GM18498 (cell line): ENCODE data around the gene HCN2.

ENCODE experiments used
- ATAC-seq: cut with Tn5 transposase; IDR thresholded peaks from one replicate; pipeline ENCODE4 v1.9.1; 2021; ENCODE audit warnings: mild to moderate bottlenecking, moderate library complexity; ENCODE audit not compliant: unreplicated experiment

The HCN2 gene

DNA sequence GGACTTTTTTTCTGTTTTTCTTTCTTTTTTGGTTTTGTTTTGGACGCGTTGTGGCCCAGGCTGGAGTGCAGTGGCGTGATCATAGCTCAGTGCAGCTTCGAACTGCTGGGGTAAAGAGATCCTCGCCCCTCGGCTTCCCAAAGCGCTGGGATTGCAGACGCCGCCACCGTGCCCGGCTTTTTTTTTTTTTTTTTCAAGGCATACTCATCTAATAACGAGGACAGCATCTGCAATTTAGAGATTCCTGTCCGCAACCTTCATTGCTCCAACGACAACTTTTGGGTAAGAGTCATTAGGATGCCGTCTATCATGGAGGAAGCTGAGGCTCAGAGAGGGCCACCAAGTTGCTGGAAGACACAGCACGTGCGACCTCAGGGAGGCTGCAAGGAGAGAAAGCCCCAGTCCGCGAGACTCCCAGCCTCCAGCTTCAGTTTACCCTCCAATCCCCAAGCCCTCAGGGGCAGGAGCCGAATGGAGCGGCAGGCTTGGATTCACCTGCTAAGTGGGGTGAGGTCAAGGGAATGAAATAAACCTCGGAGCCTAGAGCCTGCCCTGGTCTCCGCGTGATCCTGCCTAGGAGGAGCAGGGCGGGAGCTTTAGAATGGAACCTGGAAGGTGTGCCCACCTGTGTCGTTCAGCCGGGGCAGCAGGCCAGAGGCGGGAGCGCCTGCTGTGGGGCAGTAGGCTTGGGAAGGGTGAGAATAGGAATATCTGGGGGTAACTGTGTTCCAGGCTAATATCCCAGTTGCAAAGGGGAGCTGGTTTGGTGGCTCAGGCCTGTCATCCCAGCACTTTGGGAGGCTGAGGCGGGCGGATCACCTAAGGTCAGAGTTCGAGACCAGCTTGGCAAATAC lies 44.3 kb downstream of the HCN2 start:
- ATAC-seq: no peak

- no peak for ATAC-seq
These were observed 45.4 kb downstream of the HCN2 start for GRCh38 chr19:634975-635652.

GRCh38 chr19:638906-639252 lies 49.2 kb downstream of the HCN2 start:
- no peak for ATAC-seq

GRCh38 chr19:639253-640160 lies 49.8 kb downstream of the HCN2 start, which contains the start of gene FGF22:
Gene FGF22, plus strand, starts transcription at chr19:639879. Its CDS starts 47 bp downstream, at chr19:639926.
- peak; percentile 64 for ATAC-seq

- no peak for ATAC-seq
These were observed 50.5 kb downstream of the HCN2 start for GRCh38 chr19:640161-640558.

DNA sequence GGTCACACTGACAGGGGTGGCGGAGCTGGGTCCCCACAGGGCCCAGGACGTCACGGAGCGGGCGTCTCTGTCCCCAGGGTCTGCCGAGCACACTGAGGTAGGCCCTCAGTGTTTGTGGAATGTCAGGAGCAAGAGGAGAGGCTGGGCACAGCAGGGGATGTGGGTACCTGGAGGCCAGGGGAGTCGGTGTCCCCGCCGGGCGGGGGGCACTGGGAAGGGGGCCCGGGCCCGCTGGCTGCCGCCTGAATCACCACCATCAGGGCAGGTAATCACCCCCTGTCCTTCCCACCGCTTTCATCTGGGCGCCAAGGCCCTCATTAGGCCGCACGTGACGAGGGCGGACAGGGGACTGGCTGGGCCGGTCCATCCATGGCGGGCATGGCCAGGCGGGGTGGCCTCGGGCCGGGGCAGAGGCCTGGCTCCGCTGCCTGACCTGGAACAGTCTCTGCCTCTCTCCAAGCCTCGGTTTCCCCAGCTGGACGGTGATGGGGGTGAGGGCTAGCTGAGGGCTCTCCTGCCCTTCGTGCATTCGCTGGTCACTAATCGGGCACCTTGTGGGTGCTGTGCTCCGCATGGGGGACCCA lies 51.0 kb downstream of the HCN2 start:
- ATAC-seq: no peak

- no peak for ATAC-seq
These were observed 52.0 kb downstream of the HCN2 start for GRCh38 chr19:641702-642101.

DNA sequence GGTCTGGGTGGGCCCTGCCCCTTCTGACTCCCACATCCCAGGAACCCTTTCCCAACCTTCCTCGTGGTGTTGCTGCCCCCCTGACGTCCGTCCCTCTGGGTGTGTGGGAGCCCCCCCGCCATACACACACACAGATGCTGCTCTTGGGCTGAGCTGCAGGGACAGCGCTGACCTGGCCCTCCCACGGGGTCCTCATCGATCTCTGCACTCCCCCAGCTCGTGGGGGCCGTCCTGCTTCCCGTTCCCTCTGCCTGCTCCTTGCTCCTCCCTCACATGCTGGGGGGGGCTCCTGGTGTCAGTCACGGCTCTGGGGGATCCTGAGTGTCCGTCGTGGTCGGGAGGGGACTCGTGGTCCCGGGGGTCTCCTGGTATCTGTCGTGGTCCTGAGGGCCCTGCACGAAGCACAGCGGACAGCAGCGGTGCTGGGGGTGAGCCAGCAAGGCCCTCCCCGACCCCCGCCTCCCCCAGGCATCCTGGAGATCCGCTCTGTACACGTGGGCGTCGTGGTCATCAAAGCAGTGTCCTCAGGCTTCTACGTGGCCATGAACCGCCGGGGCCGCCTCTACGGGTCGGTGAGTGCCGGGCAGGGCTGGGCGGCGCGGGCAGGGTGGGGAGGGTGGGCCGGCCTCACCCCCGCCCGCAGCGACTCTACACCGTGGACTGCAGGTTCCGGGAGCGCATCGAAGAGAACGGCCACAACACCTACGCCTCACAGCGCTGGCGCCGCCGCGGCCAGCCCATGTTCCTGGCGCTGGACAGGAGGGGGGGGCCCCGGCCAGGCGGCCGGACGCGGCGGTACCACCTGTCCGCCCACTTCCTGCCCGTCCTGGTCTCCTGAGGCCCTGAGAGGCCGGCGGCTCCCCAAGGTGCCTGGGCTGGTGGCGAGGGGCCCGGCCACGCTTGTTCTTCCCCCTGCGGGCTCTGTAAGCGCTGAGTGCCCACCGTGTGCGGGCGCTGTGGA lies 53.4 kb downstream of the HCN2 start:
- no peak for ATAC-seq

GRCh38 chr19:643736-644135 lies 54.1 kb downstream of the HCN2 start:
- no peak for ATAC-seq

- no peak for ATAC-seq
These were observed 54.7 kb downstream of the HCN2 start for GRCh38 chr19:644363-644762.

DNA sequence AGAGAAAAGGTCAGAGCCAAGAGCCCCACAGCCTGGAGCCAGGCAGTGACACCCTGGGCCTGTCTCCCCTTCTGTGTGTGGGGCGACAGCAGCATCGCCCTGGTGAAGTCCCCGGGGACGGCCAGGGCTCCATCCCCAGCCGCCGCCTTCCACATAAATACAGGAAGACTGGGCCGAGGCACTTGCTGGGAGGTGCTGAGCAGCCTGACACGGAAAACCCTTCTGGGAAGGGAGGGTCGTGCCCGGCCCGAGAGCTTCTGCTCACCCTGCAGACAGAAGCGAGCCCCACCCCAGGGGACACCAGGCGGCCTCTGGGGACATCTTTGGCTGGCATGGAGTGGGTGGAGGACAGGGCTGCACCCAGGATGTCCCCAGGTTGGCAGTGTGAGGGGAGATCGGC lies 55.1 kb downstream of the HCN2 start:
- ATAC-seq: no peak

- ATAC-seq: no peak
These were observed 56.5 kb downstream of the HCN2 start for GRCh38 chr19:645912-646778.

DNA sequence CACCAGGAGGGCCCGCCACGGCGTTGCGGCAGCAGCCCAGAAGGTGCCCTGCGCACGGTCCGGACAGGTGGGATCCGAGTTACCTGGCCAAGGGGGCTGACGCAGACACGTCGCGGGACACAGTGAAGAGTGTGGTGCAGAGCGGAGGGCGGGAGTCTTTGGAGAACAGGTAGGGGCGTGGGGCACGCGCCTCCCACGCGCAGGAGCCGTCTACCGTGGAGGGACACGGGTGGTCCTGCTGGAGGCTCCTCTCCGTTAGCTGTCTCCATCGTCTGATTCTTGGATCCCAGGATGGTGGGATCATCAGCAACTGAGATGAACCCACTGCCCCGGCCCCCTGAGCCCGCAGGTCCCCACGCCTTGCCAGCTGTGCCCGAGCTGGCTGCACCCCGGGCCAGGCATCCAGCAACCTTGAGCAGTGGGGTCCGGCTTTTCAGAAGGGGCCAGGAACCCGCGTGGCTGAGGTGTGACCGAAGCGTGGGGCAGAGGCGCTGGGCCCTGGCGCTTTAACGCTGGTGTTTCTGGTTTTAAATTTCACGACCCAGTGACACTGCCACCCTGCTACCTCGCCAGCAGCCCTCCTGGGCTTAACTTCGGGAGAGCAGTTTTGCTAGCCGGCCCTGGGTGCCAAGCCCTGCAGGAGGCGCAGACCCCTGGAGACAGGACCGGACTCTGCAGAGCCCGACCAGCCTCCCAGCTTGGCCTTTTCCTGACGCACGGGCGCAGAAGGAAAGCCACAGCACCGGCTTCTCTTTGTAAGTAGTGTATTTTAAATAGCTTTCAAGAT lies 57.3 kb downstream of the HCN2 start:
- no peak for ATAC-seq

- no peak for ATAC-seq
These were observed 58.0 kb downstream of the HCN2 start for GRCh38 chr19:647566-648284.

- no peak for ATAC-seq
These were observed 58.6 kb downstream of the HCN2 start for GRCh38 chr19:648305-648704.

- no peak for ATAC-seq
These were observed 59.5 kb downstream of the HCN2 start for GRCh38 chr19:648904-649801.
